SU-DHL-6 (cell line): ENCODE measurements around the gene MAX.

Source experiments
- H2AFZ ChIP-seq: fragments of 200-600 bp; sonication (generic); 2 replicates; pipeline ENCODE4 v1.6.1; 2014; ENCODE audit warnings: low read depth, mild to moderate bottlenecking, moderate library complexity, mixed read lengths, antibody characterized with exemption, low read length; ENCODE audit not compliant: severe bottlenecking
- H3F3A ChIP-seq: fragments of 200-600 bp; shearing (Covaris generic); 2 replicates; pipeline ENCODE4 v1.6.0; 2016; ENCODE audit warnings: antibody characterized with exemption, mild to moderate bottlenecking; ENCODE audit not compliant: insufficient read depth
- H3K27ac ChIP-seq: fragments of 200-600 bp; sonication (generic); 2 replicates; pipeline ENCODE4 v1.5.1; 2016; ENCODE audit warnings: low read depth, mild to moderate bottlenecking, low read length, moderate library complexity, mixed read lengths
- H3K27me3 ChIP-seq: fragments of 200-600 bp; sonication (generic), shearing (Covaris generic); 2 replicates; pipeline ENCODE4 v1.6.0; 2014; ENCODE audit warnings: mild to moderate bottlenecking, low read length
- H3K36me3 ChIP-seq: fragments of 200-600 bp; sonication (generic); 2 replicates; pipeline ENCODE4 v1.6.1; 2014; ENCODE audit warnings: mild to moderate bottlenecking, low read length, mixed read lengths
- H3K4me2 ChIP-seq: fragments of 300-600, 200-600 bp; shearing (Covaris generic), sonication (generic); 2 replicates; pipeline ENCODE4 v1.6.0; 2014; ENCODE audit warnings: low read length, low read depth, mild to moderate bottlenecking; ENCODE audit not compliant: poor library complexity, severe bottlenecking
- H3K4me3 ChIP-seq: fragments of 200-600 bp; sonication (generic); 2 replicates; pipeline ENCODE4 v1.5.1; 2014; ENCODE audit warnings: antibody characterized with exemption, low read length, mild to moderate bottlenecking, mixed read lengths; ENCODE audit not compliant: insufficient read depth, poor library complexity, severe bottlenecking
- H3K79me2 ChIP-seq: fragments of 200-600 bp; sonication (generic); 2 replicates; pipeline ENCODE4 v1.6.1; 2014; ENCODE audit warnings: mild to moderate bottlenecking, low read length, moderate library complexity; ENCODE audit not compliant: insufficient read depth
- H3K9ac ChIP-seq: fragments of 200-600 bp; sonication (generic); 2 replicates; pipeline ENCODE4 v1.7.0; 2014; ENCODE audit warnings: mild to moderate bottlenecking, low read length
- H3K9me2 ChIP-seq: fragments of 200-600 bp; sonication (generic); replicated peaks from 2 replicates; pipeline ENCODE4 v1.6.1; 2014; ENCODE audit warnings: low read length; ENCODE audit not compliant: insufficient read depth
- H3K9me3 ChIP-seq: fragments of 200-600 bp; sonication (generic); 2 replicates; pipeline ENCODE4 v1.6.1; 2014; ENCODE audit warnings: low read length, mixed read lengths; ENCODE audit not compliant: insufficient read depth
- H4K20me1 ChIP-seq: fragments of 200-600 bp; sonication (generic); 2 replicates; pipeline ENCODE4 v1.6.1; 2014; ENCODE audit warnings: low read depth, mild to moderate bottlenecking, antibody characterized with exemption, low read length, moderate library complexity, mixed read lengths
- CTCF ChIP-seq: fragments of 200-600 bp; sonication (generic); IDR thresholded peaks from one replicate; pipeline ENCODE4 v1.5.1; 2017; ENCODE audit warnings: antibody characterized with exemption, mild to moderate bottlenecking, low read length, moderate library complexity; ENCODE audit not compliant: insufficient read depth, poor library complexity, severe bottlenecking
- EZH2phosphoT487 ChIP-seq: fragments of 200-600 bp; sonication (generic), shearing (Covaris generic); conservative IDR thresholded peaks from 2 replicates; pipeline ENCODE4 v1.6.1; 2018; ENCODE audit warnings: mild to moderate bottlenecking, antibody characterized with exemption, low read length, moderate library complexity, mixed read lengths

The MAX gene

GRCh38 chr14:65106736-65107135 is 4.4 kb upstream of the MAX start:
- Histone ChIP-seq H4K20me1 (no peaks in the 10 kb centered on the region), H3K36me3 (no peaks in the 10 kb centered on the region), H3K4me2 (no peak overlapping the region), H3K9me2 (no peaks in the 10 kb centered on the region), H3K27me3 (no peaks in the 10 kb centered on the region), H3K9ac (no peak overlapping the region), H2AFZ (no peak overlapping the region), H3K79me2 (peaks cover 3% of the 10 kb centered on the region; the same call in 1 of the 2 replicates), H3K9me3 (no peaks in the 10 kb centered on the region), H3K27ac (no peak overlapping the region), H3K4me3 (no peak overlapping the region), H3F3A (0 out of 2 replicates have a peak, but pooled peaks cover 4% of the 10 kb centered on the region)
- TF ChIP-seq CTCF: no peak
- no peak for TF ChIP-seq EZH2phosphoT487

GRCh38 chr14:65106316-65106715 is 4.0 kb upstream of the MAX start:
- TF ChIP-seq EZH2phosphoT487 (no peak), CTCF (no peak)
- Histone ChIP-seq H3K36me3 (no peaks in the 10 kb centered on the region), H3K9me2 (no peaks in the 10 kb centered on the region), H3K9ac (no peak overlapping the region), H4K20me1 (no peaks in the 10 kb centered on the region), H3K4me2 (no peak overlapping the region), H3K27me3 (no peaks in the 10 kb centered on the region), H3K4me3 (no peak overlapping the region), H3K27ac (no peak overlapping the region), H2AFZ (no peak overlapping the region), H3K9me3 (no peaks in the 10 kb centered on the region), H3K79me2 (peaks cover 8% of the 10 kb centered on the region), H3F3A (peaks cover 5% of the 10 kb centered on the region; the same call in 1 of the 2 replicates)

- H3K4me2 ChIP-seq: no peak overlapping the region
- no peaks in the 10 kb centered on the region for H3K9me2 ChIP-seq
- H3K36me3 ChIP-seq: no peaks in the 10 kb centered on the region
- no peaks in the 10 kb centered on the region for H3K9me3 ChIP-seq
- no peak overlapping the region for H3K27ac ChIP-seq
- no peak overlapping the region for H3K4me3 ChIP-seq
- H4K20me1 ChIP-seq: no peaks in the 10 kb centered on the region
- H3K79me2 ChIP-seq: peaks cover 20% of the 10 kb centered on the region
- H2AFZ ChIP-seq: no peak overlapping the region
- TF ChIP-seq EZH2phosphoT487 (no peak), CTCF (no peak)
- peaks cover 9% of the 10 kb centered on the region; the same call in 1 of the 2 replicates for H3F3A ChIP-seq
- no peaks in the 10 kb centered on the region for H3K27me3 ChIP-seq
- no peak overlapping the region for H3K9ac ChIP-seq
Observed at GRCh38 chr14:65104791-65105190, 2.5 kb upstream of the MAX start.
